ENCODE results near the gene PPP1R14C. TPM values are rescaled to one million over a fixed set of nuclear protein-coding genes. Genes with fewer than 3 reads are reported as not detected.
"Not testable (repeated sequence)": the region's sequence is repeated elsewhere in the genome, so short reads cannot be mapped to it uniquely, and the experiment has no call there.

Gene PPP1R14C
- total and polyA plus RNA-seq, 7 donors = 5.9 to 62.8 (median 22.5) TPM

DNA sequence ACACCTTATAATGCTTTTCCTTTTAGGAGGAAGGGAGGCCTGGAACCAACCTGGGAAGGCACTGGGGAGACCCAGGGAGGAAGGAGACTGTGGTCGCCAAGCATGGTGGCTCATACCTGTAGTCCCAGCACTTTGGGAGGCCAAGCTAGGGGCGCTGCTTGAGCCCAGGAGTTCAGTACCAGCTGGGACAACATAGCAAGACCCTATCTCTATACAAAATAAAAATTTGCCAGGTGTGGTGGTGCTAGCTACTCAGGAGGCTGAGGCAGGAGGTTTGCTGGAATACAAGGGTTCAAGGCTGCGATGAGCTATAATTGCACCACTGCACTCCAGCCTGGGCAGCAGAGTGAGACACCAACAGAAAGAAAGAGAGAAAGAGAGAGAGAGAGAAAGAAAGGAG, 36.2 kb downstream of the PPP1R14C start:
- no peak for ATAC-seq
- no peak overlapping the region for H3K27ac ChIP-seq
- intact Hi-C loops (cut with DNase I) = no loop called here
- DNase-seq = no peak
- no peaks in the 10 kb centered on the region for H3K9me3 ChIP-seq
- 96 to 100% (median 97%) methylated on average over 3 of the region's 3 CpGs for WGBS, 3 donors
- TF ChIP-seq CTCF (IDR thresholded peaks at IDR 0.05) = no peak
- H3K4me1 ChIP-seq = peaks cover 27% of the 10 kb centered on the region
- H3K36me3 ChIP-seq (ENCODE audit: insufficient read depth in 1 of 2, low read depth in 1 of 2) = no peaks in the 10 kb centered on the region
- no peaks in the 10 kb centered on the region for H3K27me3 ChIP-seq (ENCODE audit: insufficient read depth in 3 of 3, low read length in 2 of 3)
- no peak overlapping the region for H3K4me3 ChIP-seq

DNA sequence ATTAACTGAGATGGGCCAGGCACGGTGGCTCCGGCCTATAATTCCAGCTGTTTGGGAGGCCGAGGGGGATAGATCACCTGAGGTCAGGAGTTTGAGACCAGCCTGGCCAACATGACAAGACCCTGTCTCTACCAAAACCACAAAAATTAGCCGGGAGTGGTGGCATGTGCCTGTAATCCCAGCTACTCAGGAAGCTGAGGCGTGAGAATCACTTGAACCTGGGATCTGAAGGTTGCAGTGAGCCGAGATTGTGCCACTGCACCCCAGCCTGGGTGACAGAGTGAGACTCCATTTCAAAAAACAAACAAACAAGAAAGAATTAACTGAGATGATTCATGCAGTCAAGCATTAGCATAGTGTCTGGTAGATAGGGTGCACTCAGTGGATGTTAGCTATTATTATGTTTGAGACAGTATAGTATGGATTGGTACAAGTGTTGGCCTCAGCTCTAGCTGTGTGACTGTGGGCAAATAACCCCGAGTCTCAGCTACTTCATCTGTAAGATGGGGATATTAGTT, 37.1 kb downstream of the PPP1R14C start:
- H3K36me3 ChIP-seq (ENCODE audit: insufficient read depth in 1 of 2, low read depth in 1 of 2); ATAC-seq; H3K27ac ChIP-seq; H3K27me3 ChIP-seq (ENCODE audit: insufficient read depth in 3 of 3, low read length in 2 of 3); DNase-seq; H3K4me3 ChIP-seq; intact Hi-C loops (cut with DNase I); H3K9me3 ChIP-seq: not testable (repeated sequence)
- peaks cover 24% of the 10 kb centered on the region for H3K4me1 ChIP-seq
- 79 to 80% (median 79%) methylated on average over 7 of the region's 7 CpGs for WGBS, 3 donors

- DNase-seq = no peak
- no peak overlapping the region for H3K4me3 ChIP-seq
- no peaks in the 10 kb centered on the region for H3K9me3 ChIP-seq
- WGBS, 3 donors = 94 to 100% (median 96%) methylated on average over 1 of the region's 1 CpG
- H3K27ac ChIP-seq = no peak overlapping the region
- intact Hi-C loops (cut with DNase I) = no loop called here
- ATAC-seq = no peak
- peaks cover 19% of the 10 kb centered on the region for H3K4me1 ChIP-seq
- no peaks in the 10 kb centered on the region for H3K27me3 ChIP-seq (ENCODE audit: insufficient read depth in 3 of 3, low read length in 2 of 3)
- TF ChIP-seq CTCF (IDR thresholded peaks at IDR 0.05) = no peak
- no peaks in the 10 kb centered on the region for H3K36me3 ChIP-seq (ENCODE audit: insufficient read depth in 1 of 2, low read depth in 1 of 2)
These were observed 37.7 kb downstream of the PPP1R14C start for GRCh38 chr6:150180517-150180916.

GRCh38 chr6:150182460-150183078, 39.7 kb downstream of the PPP1R14C start:
- ATAC-seq = no peak
- H3K27ac ChIP-seq = no peak overlapping the region

GRCh38 chr6:150183105-150183504, 40.3 kb downstream of the PPP1R14C start:
- no peak overlapping the region for H3K27ac ChIP-seq
- DNase-seq = no peak

More at GRCh38 chr6:150182460-150183078, 39.7 kb downstream of the PPP1R14C start:
- DNase-seq = no peak
- 94 to 97% (median 95%) methylated on average over 4 of the region's 4 CpGs for WGBS, 3 donors
- no peak overlapping the region for H3K4me3 ChIP-seq
- no peaks in the 10 kb centered on the region for H3K4me1 ChIP-seq
- H3K36me3 ChIP-seq (ENCODE audit: insufficient read depth in 1 of 2, low read depth in 1 of 2) = no peaks in the 10 kb centered on the region
- intact Hi-C loops (cut with DNase I) = no loop called here
- no peak for TF ChIP-seq CTCF (IDR thresholded peaks at IDR 0.05)
- no peaks in the 10 kb centered on the region for H3K27me3 ChIP-seq (ENCODE audit: insufficient read depth in 3 of 3, low read length in 2 of 3)
- H3K9me3 ChIP-seq = no peaks in the 10 kb centered on the region

More at GRCh38 chr6:150183105-150183504, 40.3 kb downstream of the PPP1R14C start:
- Histone ChIP-seq H3K36me3 (ENCODE audit: insufficient read depth in 1 of 2, low read depth in 1 of 2) (no peaks in the 10 kb centered on the region), H3K27me3 (ENCODE audit: insufficient read depth in 3 of 3, low read length in 2 of 3) (no peaks in the 10 kb centered on the region), H3K9me3 (no peaks in the 10 kb centered on the region), H3K4me3 (no peak overlapping the region), H3K4me1 (no peaks in the 10 kb centered on the region)
- intact Hi-C loops (cut with DNase I) = no loop called here
- TF ChIP-seq CTCF (IDR thresholded peaks at IDR 0.05) = no peak
- no peak for ATAC-seq
- WGBS, 3 donors = 85 to 89% (median 88%) methylated on average over 4 of the region's 4 CpGs

Measured in psoas muscle (tissue), 8 donors.